Hepatocyte (in vitro differentiated cells): Measurements from ENCODE around the gene ERBB4.

Experiments used
- EZH2 ChIP-seq: fragments of 200-600 bp; sonication (generic); IDR thresholded peaks from 2 replicates; pipeline ENCODE4 v1.6.1; 2016; ENCODE audit warnings: antibody characterized with exemption, mild to moderate bottlenecking, borderline replicate concordance
- EZH2phosphoT487 ChIP-seq: fragments of 200-600 bp; sonication (generic); IDR thresholded peaks from one replicate; pipeline ENCODE4 v1.6.1; 2018; ENCODE audit warnings: antibody characterized with exemption, mild to moderate bottlenecking, low read depth, moderate library complexity; ENCODE audit not compliant: unreplicated experiment, severe bottlenecking
- TF ChIP-seq, protein P1 (sequence below): fragments of 200-600 bp; sonication (generic); IDR thresholded peaks from 2 replicates; pipeline ENCODE4 v1.5.1; 2016; ENCODE audit warnings: antibody characterized with exemption, mild to moderate bottlenecking; ENCODE audit not compliant: poor library complexity

DNA sequence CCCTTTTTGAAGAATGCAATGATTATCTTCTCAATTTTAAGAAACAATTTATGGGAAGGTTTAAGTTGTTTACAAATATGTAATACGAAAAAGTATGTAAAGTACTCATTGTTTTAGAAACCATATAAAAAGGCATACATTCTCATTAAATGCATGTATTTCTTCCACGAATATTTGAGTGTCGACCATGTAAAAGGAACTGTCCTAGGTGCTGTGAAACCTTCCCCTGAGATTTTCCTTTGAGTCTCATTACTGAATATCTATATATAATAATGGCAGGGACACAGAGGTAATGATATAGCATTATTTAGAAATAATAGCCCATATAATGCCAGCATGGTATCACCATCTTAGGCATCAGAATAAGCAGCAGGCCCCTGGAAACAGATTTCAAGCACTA lies 239.3 kb downstream of the ERBB4 start:
- TF ChIP-seq, protein P1, sequence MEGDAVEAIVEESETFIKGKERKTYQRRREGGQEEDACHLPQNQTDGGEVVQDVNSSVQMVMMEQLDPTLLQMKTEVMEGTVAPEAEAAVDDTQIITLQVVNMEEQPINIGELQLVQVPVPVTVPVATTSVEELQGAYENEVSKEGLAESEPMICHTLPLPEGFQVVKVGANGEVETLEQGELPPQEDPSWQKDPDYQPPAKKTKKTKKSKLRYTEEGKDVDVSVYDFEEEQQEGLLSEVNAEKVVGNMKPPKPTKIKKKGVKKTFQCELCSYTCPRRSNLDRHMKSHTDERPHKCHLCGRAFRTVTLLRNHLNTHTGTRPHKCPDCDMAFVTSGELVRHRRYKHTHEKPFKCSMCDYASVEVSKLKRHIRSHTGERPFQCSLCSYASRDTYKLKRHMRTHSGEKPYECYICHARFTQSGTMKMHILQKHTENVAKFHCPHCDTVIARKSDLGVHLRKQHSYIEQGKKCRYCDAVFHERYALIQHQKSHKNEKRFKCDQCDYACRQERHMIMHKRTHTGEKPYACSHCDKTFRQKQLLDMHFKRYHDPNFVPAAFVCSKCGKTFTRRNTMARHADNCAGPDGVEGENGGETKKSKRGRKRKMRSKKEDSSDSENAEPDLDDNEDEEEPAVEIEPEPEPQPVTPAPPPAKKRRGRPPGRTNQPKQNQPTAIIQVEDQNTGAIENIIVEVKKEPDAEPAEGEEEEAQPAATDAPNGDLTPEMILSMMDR = no peak
- TF ChIP-seq EZH2phosphoT487 (no peak), EZH2 (no peak)
